Retinal pigment epithelial cell (primary cell): ENCODE data around the gene CXXC5.

ENCODE experiments used
- DNase-seq: peaks from one replicate; pipeline ENCODE4 v3.0.0-alpha.2; 2010; ENCODE audit warnings: low read depth
- H3K4me3 ChIP-seq: 2 replicates; pipeline ENCODE4 v1.5.1; 2011; ENCODE audit warnings: mild to moderate bottlenecking, low read length, control low read depth, moderate library complexity
- CTCF ChIP-seq: conservative IDR thresholded peaks from 2 replicates; pipeline ENCODE4 v1.5.1; 2011; ENCODE audit warnings: low read depth, low read length, control low read depth, inconsistent platforms

Gene CXXC5

GRCh38 chr5:139665626-139666025 is 17.5 kb downstream of the CXXC5 start:
- no peak overlapping the region for H3K4me3 ChIP-seq
- no peak for DNase-seq
- no peak for TF ChIP-seq CTCF

GRCh38 chr5:139666551-139666950 is 18.4 kb downstream of the CXXC5 start:
- no peak overlapping the region for H3K4me3 ChIP-seq
- DNase-seq: no peak
- TF ChIP-seq CTCF: no peak

- no peak overlapping the region for H3K4me3 ChIP-seq
- DNase-seq: no peak
- no peak for TF ChIP-seq CTCF
These were observed 19.0 kb downstream of the CXXC5 start for GRCh38 chr5:139667001-139667729.

- no peak overlapping the region for H3K4me3 ChIP-seq
- DNase-seq: no peak
- no peak for TF ChIP-seq CTCF
These were observed 19.5 kb downstream of the CXXC5 start for GRCh38 chr5:139667730-139668063.

- no peak for DNase-seq
- no peak for TF ChIP-seq CTCF
These were observed 20.1 kb downstream of the CXXC5 start for GRCh38 chr5:139668064-139668880.

GRCh38 chr5:139668924-139669661 is 20.9 kb downstream of the CXXC5 start:
- no peak overlapping the region for H3K4me3 ChIP-seq
- DNase-seq: no peak
- TF ChIP-seq CTCF: no peak

More at GRCh38 chr5:139668064-139668880, 20.1 kb downstream of the CXXC5 start:
- H3K4me3 ChIP-seq: peak overlapping the region; percentile 1
